Activated CD8-positive, alpha-beta memory T cell treated with anti-CD3 and anti-CD28 coated beads for 4 hours (primary cell): ENCODE data around the gene AKAP11.

ENCODE experiments used
- DNase-seq, 2 donors: peaks; one replicate each; pipeline ENCODE4 v3.0.0-alpha.2; 2020; ENCODE audit warnings: low read depth in 2 of 2

Gene AKAP11

GRCh38 chr13:42334329-42334706 lies 62.4 kb downstream of the AKAP11 start:
- no peak for DNase-seq

GRCh38 chr13:42337808-42338600 lies 66.1 kb downstream of the AKAP11 start:
- no peak for DNase-seq

GRCh38 chr13:42345367-42345766 lies 73.4 kb downstream of the AKAP11 start:
- DNase-seq: no peak

- no peak for DNase-seq
These were observed 76.6 kb downstream of the AKAP11 start for GRCh38 chr13:42348576-42348975.

GRCh38 chr13:42350141-42350540 lies 78.2 kb downstream of the AKAP11 start:
- DNase-seq: no peak

- peak in 1 of 2 donors; percentile 41 for DNase-seq
These were observed 82.5 kb downstream of the AKAP11 start for GRCh38 chr13:42354241-42355091.

GRCh38 chr13:42355092-42355485 lies 83.1 kb downstream of the AKAP11 start:
- DNase-seq: peak in 1 of 2 donors; percentile 42

GRCh38 chr13:42355491-42356183 lies 83.7 kb downstream of the AKAP11 start:
- no peak for DNase-seq

GRCh38 chr13:42356184-42356575 lies 84.2 kb downstream of the AKAP11 start:
- DNase-seq: peak in 1 of 2 donors; percentile 41

GRCh38 chr13:42360046-42360574 lies 88.2 kb downstream of the AKAP11 start:
- no peak for DNase-seq

- DNase-seq: no peak
These were observed 89.7 kb downstream of the AKAP11 start for GRCh38 chr13:42361701-42362100.

- DNase-seq: no peak
These were observed 92.1 kb downstream of the AKAP11 start for GRCh38 chr13:42363941-42364612.

- no peak for DNase-seq
These were observed 92.7 kb downstream of the AKAP11 start for GRCh38 chr13:42364613-42365000.

- DNase-seq: no peak
These were observed 95.9 kb downstream of the AKAP11 start for GRCh38 chr13:42367831-42368230.

GRCh38 chr13:42369071-42369797 lies 97.3 kb downstream of the AKAP11 start:
- DNase-seq: no peak

- no peak for DNase-seq
These were observed 98.3 kb downstream of the AKAP11 start for GRCh38 chr13:42370229-42370628.
